ENCODE data around the gene CYP27B1.

Gene CYP27B1

DNA sequence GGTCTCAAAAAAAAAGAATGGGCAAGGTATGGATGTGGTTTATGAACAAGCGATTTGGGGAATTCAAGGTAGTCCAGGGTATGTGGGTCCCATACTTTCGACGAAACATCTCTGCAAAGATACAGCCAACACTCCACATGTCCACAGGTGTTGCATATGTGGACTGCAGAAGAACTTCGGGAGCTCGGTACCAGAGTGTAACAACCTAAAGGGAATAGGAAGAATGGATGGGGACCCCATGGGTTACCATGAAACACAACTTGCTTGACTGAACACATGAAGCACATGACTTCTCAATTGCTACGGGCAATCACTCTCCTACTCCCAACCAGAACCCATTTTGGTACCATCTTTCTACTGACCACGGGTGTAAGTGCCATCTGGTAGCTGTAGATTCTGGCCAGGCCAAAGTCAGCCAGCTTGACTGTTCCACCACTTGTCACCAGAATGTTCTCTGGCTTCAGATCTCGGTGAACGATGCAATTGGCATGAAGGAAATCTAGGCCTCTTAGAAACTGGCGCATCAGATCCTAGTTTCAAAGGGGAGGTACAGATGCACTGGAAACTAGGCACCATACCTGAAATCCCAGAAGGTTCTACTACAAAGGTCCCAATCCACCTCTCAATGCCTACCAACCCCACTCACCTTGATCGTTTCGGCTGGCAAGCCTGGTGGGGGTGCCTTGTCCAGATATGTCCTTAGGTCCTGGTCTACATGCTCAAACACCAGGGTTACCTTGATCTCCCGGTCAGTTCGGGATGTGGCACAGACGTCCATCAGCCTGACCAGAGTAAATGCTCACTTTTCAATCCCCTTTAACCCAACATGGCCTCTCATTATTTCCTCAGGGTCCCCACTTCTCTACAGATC, 16.1 kb downstream of the CYP27B1 start:
- H3K4me1 Mint-ChIP-seq: peaks cover 45% of the 10 kb centered on the region
- peak overlapping the region; percentile 84 for H3K4me3 Mint-ChIP-seq
- no peak for ATAC-seq (replicated peaks; ENCODE audit: extremely low read depth, poor library complexity, severe bottlenecking)
- DNase-seq (ENCODE audit: low spot score in 2 of 2): no peak
- peaks cover 31% of the 10 kb centered on the region for H3K36me3 Mint-ChIP-seq (ENCODE audit: insufficient read depth)
- no peak overlapping the region for H3K27ac Mint-ChIP-seq (ENCODE audit: low read depth)
- no peaks in the 10 kb centered on the region for H3K27me3 Mint-ChIP-seq
- no peaks in the 10 kb centered on the region for H3K9me3 Mint-ChIP-seq

DNA sequence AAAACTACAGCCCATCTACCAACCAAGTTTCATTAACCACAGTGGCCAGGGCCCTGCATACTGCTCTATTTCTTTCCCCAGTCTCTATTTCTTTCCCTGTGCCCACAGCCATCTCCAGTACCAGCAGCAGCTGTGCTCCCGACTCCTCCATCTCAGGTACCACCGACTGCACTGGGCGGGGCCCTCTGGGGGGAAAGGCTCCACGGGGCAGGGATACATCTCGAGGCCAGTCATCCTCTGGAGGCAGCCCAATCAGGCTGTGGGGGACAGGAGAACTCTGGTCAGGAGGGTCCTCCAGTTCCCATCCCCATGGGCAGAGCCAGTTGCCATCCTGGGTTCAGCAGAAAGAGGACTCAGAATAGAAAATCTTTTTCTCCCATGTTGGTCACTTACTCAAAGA, 17.8 kb downstream of the CYP27B1 start:
- no peaks in the 10 kb centered on the region for H3K9me3 Mint-ChIP-seq
- no peak overlapping the region for H3K4me3 Mint-ChIP-seq
- H3K4me1 Mint-ChIP-seq: peaks cover 54% of the 10 kb centered on the region
- no peaks in the 10 kb centered on the region for H3K27me3 Mint-ChIP-seq
- DNase-seq (ENCODE audit: low spot score in 2 of 2): no peak
- H3K36me3 Mint-ChIP-seq (ENCODE audit: insufficient read depth): peaks cover 41% of the 10 kb centered on the region
- no peak overlapping the region for H3K27ac Mint-ChIP-seq (ENCODE audit: low read depth)
- ATAC-seq (replicated peaks; ENCODE audit: extremely low read depth, poor library complexity, severe bottlenecking): no peak

DNA sequence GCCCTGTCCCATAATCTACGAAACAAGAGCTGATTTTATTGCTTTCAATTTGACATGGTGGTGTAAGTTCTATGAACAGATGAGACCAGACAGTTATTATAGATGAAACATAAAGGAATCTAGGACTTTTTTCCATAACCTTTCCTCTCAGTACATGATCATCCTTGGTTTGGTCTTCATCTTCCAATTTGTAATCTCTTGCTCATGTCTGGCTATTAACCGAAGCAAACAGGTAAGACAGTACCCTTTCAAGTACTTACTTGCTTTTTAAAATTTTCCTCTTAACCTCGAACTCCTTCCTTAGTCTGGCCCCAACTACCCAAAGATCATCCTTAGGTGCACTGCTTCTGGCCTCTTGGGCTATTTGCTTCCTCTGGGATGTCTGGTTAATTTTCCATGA, 20.9 kb downstream of the CYP27B1 start:
- DNase-seq (ENCODE audit: low spot score in 2 of 2) (no peak), ATAC-seq (replicated peaks; ENCODE audit: extremely low read depth, poor library complexity, severe bottlenecking) (no peak)
- Mint-ChIP-seq H3K4me3 (peak overlapping the region; percentile 86), H3K27me3 (no peaks in the 10 kb centered on the region), H3K4me1 (peaks cover 45% of the 10 kb centered on the region), H3K27ac (ENCODE audit: low read depth) (peak overlapping the region; percentile 91), H3K9me3 (no peaks in the 10 kb centered on the region), H3K36me3 (ENCODE audit: insufficient read depth) (peaks cover 40% of the 10 kb centered on the region)

DNA sequence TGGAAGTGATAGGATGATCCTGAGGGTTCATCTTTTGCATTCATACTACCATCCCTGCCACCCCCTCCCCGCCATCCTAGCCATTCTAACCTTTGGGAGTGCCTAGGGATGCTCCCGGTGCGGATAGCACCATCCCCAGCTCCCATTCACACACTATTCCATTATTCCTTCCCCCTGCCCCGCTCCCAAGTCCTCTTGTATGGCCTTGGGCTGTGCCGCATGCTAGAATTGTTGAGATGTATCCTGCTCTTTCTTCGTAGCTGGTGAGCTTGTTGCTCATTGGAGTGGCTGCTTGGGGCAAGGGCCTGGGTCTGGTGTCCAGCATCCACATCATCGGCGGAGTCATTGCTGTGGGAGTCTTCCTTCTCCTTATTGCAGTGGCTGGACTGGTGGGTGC, 21.4 kb downstream of the CYP27B1 start:
- Mint-ChIP-seq H3K36me3 (ENCODE audit: insufficient read depth) (peaks cover 41% of the 10 kb centered on the region), H3K27ac (ENCODE audit: low read depth) (peak overlapping the region; percentile 91), H3K9me3 (no peaks in the 10 kb centered on the region), H3K4me3 (peak overlapping the region; percentile 86), H3K27me3 (no peaks in the 10 kb centered on the region), H3K4me1 (peaks cover 49% of the 10 kb centered on the region)
- ATAC-seq (replicated peaks; ENCODE audit: extremely low read depth, poor library complexity, severe bottlenecking) (no peak), DNase-seq (ENCODE audit: low spot score in 2 of 2) (no peak)

DNA sequence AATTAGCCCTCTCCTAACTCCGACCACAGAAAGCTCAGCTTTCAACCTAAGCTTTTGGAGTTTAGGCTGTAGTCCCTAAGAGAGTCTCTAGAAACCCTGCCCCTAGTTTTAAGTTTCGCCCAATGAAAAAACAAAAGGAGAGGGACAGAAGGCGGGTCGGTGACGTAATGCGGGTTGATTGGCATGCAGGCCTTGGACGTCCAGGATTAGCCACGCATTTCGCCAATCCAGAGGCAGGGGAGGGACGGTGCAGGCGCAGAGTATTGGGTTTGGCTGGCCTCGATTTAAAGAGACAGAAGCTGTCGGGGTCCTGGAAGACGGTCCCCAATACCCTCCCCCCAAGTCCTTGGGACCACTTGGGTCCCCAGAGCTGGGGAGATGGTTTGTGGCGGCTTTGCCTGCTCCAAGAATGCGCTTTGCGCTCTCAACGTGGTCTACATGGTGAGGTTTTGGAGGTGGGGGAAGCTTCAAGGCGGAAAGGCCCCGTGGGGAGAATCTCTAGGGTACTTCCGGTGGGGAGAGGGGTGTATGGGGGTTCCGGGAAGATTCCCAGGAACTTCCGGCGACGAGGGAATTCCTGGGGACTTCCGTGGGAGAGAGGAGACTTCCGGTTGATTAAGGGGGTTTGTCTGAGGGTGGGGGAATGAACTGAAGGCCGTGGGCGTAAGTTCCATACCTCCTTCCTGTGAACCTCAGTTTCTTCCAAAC, 21.9 kb downstream of the CYP27B1 start, which contains the start of gene TSPAN31:
Gene TSPAN31 (plus strand): TSS at position 263 of the 708 bp plus-strand sequence. CDS start 116 bp downstream, at position 379.
- H3K9me3 Mint-ChIP-seq: no peaks in the 10 kb centered on the region
- peaks cover 41% of the 10 kb centered on the region for H3K36me3 Mint-ChIP-seq (ENCODE audit: insufficient read depth)
- peak within 1 kb of the TSS; percentile 91 for H3K27ac Mint-ChIP-seq (ENCODE audit: low read depth)
- DNase-seq (ENCODE audit: low spot score in 2 of 2) (peak; percentile 82 to 91), ATAC-seq (replicated peaks; ENCODE audit: extremely low read depth, poor library complexity, severe bottlenecking) (peak; percentile 81)
- peaks cover 51% of the 10 kb centered on the region for H3K4me1 Mint-ChIP-seq
- no peaks in the 10 kb centered on the region for H3K27me3 Mint-ChIP-seq
- peak within 1 kb of the TSS; percentile 86 for H3K4me3 Mint-ChIP-seq

DNA sequence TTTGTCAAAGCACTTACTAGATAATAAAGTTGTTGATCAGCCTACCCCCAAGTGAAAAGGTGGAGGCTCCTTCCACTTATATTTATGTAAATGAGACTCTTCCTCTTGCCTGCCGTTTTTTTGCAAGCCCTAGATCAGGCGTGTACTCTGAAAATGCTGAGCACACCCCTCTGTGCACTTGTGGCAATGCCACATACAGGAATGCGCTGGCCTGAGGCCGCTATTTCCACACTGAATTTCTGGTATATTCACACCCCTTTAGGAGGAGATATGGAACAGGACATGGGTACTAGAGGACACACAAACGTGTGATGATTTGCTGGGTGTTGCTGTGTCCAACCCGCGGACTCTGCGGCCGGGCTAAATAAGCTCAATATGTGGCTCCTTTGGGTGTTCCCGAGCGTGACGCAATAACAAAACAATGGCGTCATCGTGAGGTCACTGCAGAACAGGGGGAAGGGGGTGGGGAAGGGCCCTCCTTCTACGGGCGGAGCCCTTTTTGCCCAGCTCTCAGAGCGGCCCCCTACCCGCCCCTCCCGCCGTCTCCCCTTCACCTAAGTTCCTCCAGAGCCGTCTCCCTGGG, 22.6 kb downstream of the CYP27B1 start:
- peak; percentile 22 for ATAC-seq (replicated peaks; ENCODE audit: extremely low read depth, poor library complexity, severe bottlenecking)
- peak overlapping the region; percentile 91 for H3K27ac Mint-ChIP-seq (ENCODE audit: low read depth)

DNA sequence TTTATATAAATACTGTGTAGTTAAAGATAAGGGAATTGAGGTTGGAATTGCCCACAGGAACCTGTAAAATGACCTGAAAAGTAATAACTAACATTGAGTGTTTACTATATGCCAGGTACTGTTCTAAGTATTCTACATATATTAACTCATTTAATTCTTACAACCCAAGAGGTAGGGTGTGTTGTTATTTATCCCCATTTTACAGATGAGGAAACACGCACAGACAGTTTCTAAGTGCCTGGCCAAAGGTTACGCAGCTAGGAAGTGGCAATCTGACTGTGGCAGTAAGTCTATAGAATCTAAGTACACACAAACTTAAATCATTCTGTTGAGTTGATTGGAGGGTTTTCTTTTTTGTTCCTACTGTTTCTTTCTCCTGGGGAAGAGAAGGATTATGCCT, 23.1 kb downstream of the CYP27B1 start:
- Mint-ChIP-seq H3K27me3 (no peaks in the 10 kb centered on the region), H3K36me3 (ENCODE audit: insufficient read depth) (peaks cover 46% of the 10 kb centered on the region), H3K9me3 (no peaks in the 10 kb centered on the region), H3K4me1 (peaks cover 58% of the 10 kb centered on the region), H3K27ac (ENCODE audit: low read depth) (peak overlapping the region; percentile 91), H3K4me3 (peak overlapping the region; percentile 86)
- ATAC-seq (replicated peaks; ENCODE audit: extremely low read depth, poor library complexity, severe bottlenecking): no peak
- no peak for DNase-seq (ENCODE audit: low spot score in 2 of 2)

More for the DNA sequence above, 22.6 kb downstream of the CYP27B1 start:
- Mint-ChIP-seq H3K4me3 (peak overlapping the region; percentile 86), H3K4me1 (peaks cover 55% of the 10 kb centered on the region), H3K27me3 (no peaks in the 10 kb centered on the region), H3K9me3 (no peaks in the 10 kb centered on the region), H3K36me3 (ENCODE audit: insufficient read depth) (peaks cover 44% of the 10 kb centered on the region)
- peak; percentile 56 to 68 for DNase-seq (ENCODE audit: low spot score in 2 of 2)

DNA sequence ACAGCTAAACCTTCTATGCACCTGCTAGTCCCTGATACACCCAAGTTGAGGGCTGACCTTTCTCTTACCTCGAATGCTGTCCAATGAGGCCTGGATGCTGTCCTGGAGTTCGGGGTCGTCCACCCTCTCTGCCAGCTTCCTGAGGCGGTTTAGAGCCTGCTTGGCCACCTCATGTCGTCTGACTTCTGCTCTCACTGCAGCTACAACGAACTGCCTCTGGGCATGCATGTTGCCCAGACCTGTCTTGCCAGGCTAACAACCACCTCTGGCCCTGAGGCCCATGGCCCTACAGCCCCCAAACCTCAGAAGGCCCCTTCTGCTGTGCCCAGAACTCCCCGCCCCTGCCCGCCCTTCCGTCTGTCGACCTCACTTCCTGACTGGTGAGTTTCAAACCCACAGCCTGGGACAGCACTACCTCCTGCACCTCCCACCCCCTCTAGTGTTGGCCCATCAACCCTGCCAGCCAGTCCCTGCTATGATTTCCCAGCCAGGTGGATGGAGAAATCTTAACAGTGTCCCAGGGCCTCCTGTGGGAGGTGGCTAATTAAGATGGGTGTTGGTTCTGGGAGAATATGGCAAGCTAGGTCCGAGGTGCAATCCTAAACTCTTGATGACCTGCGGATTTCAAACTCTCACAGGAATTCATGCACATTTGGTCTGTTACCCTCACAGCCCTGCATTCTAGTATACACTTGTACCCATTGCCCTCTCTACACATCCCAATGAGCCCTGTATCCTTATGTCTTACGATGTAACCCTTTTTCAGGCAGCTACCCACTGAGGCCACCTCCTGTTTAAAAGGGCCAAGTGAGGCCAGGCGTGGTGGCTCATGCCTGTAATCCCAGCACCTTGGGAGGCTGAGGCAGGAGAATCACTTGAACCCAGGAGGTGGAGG, 24.8 kb downstream of the CYP27B1 start:
- H3K27ac Mint-ChIP-seq (ENCODE audit: low read depth): peak overlapping the region; percentile 88
- peaks cover 35% of the 10 kb centered on the region for H3K36me3 Mint-ChIP-seq (ENCODE audit: insufficient read depth)
- DNase-seq (ENCODE audit: low spot score in 2 of 2): peak; percentile 54 to 64
- peak overlapping the region; percentile 83 for H3K4me3 Mint-ChIP-seq
- ATAC-seq (replicated peaks; ENCODE audit: extremely low read depth, poor library complexity, severe bottlenecking): peak; percentile 52
- peaks cover 59% of the 10 kb centered on the region for H3K4me1 Mint-ChIP-seq
- no peaks in the 10 kb centered on the region for H3K27me3 Mint-ChIP-seq
- H3K9me3 Mint-ChIP-seq: no peaks in the 10 kb centered on the region

DNA sequence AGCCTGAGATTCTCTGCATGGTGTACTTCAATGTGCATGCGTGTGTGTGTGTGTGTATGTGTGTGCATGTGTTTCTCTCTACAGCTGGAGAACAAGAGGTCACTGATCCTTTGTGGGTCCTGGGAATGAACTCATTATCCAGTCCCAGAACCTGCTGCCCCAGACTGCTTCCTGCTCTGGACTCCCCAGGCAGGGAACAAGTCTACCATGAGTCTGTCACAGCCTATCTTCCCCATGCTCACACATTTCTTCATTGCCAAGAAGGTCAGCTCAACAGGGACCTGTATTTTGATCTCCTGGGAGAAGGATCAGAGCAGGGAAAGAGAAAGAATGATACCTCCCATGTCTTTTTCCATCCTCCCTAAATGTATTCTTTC, 25.5 kb downstream of the CYP27B1 start:
- H3K27ac Mint-ChIP-seq (ENCODE audit: low read depth): peak overlapping the region; percentile 88
- peaks cover 32% of the 10 kb centered on the region for H3K36me3 Mint-ChIP-seq (ENCODE audit: insufficient read depth)
- no peak for DNase-seq (ENCODE audit: low spot score in 2 of 2)
- peak overlapping the region; percentile 83 for H3K4me3 Mint-ChIP-seq
- H3K4me1 Mint-ChIP-seq: peaks cover 63% of the 10 kb centered on the region
- no peaks in the 10 kb centered on the region for H3K27me3 Mint-ChIP-seq
- no peak for ATAC-seq (replicated peaks; ENCODE audit: extremely low read depth, poor library complexity, severe bottlenecking)
- no peaks in the 10 kb centered on the region for H3K9me3 Mint-ChIP-seq

DNA sequence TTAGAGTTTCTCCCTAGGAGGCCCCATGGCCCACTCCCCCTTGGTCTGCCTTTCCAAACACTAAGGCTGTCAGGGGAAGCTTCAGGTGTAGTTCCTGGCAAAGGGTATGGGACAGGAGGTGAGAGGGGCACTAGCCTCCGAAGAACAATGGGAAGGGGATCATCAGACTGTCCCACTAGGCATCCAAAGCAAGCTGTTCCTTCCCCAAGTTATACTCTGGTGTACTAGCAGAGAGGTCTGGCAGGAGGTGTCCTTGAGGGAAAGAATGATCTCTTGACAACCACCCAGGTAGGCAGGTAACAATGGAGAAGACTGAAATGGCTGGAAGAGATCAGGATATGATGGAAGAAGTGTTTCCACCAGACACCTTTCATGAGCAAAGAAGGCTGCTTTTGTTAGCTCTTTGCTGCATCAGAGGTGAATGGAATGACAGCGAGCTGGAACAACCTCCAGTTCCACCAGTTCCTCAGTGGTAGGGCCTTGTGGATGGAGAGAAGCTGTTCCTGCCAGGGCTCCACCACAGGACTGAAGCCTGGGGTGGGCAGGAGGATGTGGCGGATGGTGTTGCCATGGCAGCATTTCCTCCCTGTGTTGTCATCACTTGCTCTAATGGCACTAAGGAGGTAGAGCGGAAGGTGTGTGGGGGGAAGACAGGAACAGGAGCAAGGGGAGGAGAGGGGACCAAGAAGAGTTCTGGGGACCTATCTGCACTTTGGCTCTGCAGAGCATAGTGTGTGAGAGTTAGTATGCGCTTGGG, 26.0 kb downstream of the CYP27B1 start:
- no peaks in the 10 kb centered on the region for H3K27me3 Mint-ChIP-seq
- peak overlapping the region; percentile 83 for H3K4me3 Mint-ChIP-seq
- peak overlapping the region; percentile 88 for H3K27ac Mint-ChIP-seq (ENCODE audit: low read depth)
- DNase-seq (ENCODE audit: low spot score in 2 of 2) (peak; percentile 60 to 81), ATAC-seq (replicated peaks; ENCODE audit: extremely low read depth, poor library complexity, severe bottlenecking) (peak; percentile 70)
- peaks cover 33% of the 10 kb centered on the region for H3K36me3 Mint-ChIP-seq (ENCODE audit: insufficient read depth)
- H3K4me1 Mint-ChIP-seq: peaks cover 60% of the 10 kb centered on the region
- no peaks in the 10 kb centered on the region for H3K9me3 Mint-ChIP-seq

DNA sequence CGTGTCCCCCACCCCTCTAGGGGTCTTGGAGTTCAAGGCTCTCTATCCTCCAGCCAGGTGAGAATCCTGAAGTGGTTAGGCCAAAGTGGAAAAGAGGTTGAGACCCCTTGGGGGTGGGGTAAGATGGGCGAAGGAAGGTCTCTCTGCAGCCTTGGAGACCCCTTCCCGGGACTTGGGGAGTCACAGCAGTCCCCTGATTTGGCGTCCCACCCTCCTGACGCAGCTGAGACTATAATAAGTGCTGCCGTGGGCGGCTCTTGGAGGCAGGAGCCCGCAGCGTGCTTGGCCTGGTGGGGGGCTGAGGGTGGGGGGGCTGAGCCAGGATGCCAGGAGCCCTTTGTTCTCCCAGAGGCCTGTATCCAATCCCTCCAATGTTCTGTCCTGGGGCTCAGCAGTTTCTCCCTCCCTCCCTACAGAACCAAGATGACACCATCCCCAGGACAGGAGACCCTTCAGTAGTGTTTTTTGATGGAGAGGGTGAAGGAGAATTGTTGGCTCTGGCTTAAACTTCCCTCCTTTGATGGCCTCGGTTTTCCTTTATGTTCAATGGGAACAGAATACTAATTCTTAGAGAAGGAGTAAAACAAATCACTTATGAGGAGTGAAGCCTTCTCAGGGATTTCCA, 26.9 kb downstream of the CYP27B1 start:
- Mint-ChIP-seq H3K9me3 (no peaks in the 10 kb centered on the region), H3K4me3 (peak overlapping the region; percentile 83), H3K36me3 (ENCODE audit: insufficient read depth) (peaks cover 32% of the 10 kb centered on the region), H3K4me1 (peaks cover 59% of the 10 kb centered on the region), H3K27ac (ENCODE audit: low read depth) (peak overlapping the region; percentile 94), H3K27me3 (no peaks in the 10 kb centered on the region)
- ATAC-seq (replicated peaks; ENCODE audit: extremely low read depth, poor library complexity, severe bottlenecking): no peak
- no peak for DNase-seq (ENCODE audit: low spot score in 2 of 2)

Measured in central memory CD8-positive, alpha-beta T cell (primary cell).